ENCODE results near the gene PKD1.
A peak's percentile ranks its signal among the peaks of the same experiment; 100 is the strongest.

The PKD1 gene

GRCh38 chr16:2070576-2071453 lies 64.9 kb downstream of the PKD1 start:
- no peak for DNase-seq

DNA sequence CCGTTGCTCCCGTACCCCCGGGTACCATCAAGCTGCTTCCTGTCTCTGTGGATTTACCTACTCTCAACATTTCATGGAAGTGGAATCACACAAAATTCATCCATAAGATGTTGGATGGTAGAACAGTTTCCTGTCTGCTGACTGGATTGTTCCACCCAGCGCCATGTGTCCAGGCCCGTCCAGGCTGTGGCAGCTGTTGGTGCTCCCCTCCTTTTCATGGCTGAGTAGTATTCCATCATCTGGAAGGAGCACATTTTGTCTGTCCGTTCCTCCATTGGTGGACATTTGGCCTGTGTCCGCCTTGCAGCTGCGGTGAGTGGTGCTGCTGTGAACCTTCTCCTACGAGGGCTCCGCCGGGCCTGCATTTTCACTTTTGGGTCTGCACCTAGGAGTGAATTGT lies 69.6 kb downstream of the PKD1 start:
- no peak for DNase-seq

DNA sequence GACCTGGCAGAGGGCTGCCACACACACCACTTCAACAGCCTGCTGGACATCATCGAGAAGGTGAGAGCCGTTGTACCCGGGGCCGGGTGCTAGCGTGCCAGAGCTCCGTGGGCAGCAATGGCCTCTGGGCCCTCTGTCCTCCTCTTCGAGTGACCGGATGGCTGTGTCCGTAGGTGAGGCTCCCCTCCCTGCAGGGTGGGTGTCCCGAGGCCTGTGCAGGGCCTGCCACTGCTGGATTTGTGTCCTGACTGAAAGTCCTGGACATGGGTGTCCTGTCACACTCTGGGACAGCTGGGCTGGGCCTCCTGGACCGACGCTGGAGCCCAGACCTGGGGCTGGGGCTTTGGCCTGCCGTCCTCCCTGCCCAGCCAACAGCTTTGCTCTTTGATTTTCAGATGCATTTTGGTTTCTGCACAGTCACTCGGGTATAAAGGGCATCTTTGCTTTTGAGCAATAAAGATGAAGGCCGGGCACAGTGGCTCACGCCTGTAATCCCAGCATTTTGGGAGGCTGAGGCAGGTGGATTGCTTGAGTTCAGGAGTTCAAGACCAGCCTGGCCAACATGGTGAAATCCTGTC lies 71.2 kb downstream of the PKD1 start:
- no peak for DNase-seq

DNA sequence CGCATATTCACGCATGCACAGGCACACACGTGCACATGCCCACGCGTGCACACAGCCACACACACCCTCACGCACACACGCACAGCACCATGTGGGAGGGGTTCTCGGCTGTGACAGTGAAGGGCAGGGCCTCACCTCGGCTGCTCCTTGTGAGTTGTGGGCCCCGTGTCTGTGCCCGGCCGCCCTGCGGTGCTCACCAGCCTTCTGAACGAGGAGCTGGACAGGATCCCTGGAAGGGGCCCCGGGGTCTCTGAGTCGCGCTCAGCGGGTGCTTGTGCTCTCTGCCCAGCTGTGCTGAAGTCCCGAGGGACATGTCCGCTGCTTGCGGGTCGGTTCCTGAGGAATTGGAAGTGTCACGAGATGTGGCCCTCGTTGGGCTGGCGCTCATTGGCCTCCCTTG lies 71.8 kb downstream of the PKD1 start:
- DNase-seq = no peak

- DNase-seq = no peak
Measured at GRCh38 chr16:2062801-2063200, 72.9 kb downstream of the PKD1 start.

GRCh38 chr16:2061526-2061925 lies 74.2 kb downstream of the PKD1 start:
- DNase-seq = no peak

- DNase-seq = no peak
Measured at GRCh38 chr16:2061023-2061422, 74.7 kb downstream of the PKD1 start.

GRCh38 chr16:2060346-2060745 lies 75.4 kb downstream of the PKD1 start:
- DNase-seq = no peak

- no peak for DNase-seq
Measured at GRCh38 chr16:2058872-2059271, 76.8 kb downstream of the PKD1 start.

DNA sequence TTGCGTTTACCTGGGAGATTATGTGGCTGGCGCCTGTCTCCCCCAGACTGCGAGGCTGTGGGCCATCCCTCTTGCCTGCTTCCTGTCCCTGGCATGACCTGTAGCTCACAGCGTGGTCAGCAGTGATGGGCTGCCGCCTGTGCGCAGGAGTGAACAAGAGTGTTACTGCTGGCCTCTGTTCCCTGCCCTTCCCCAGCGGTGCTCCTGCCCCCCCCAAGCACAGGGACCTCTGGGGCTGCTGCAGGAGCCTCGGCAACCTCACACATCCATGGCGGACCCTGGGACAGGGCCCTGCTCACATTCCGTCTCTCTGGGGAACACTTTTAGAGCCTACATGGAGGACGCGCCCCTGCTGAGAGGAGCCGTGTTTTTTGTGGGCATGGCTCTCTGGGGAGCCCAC lies 77.3 kb downstream of the PKD1 start:
- no peak for DNase-seq

GRCh38 chr16:2057438-2057837 lies 78.3 kb downstream of the PKD1 start:
- no peak for DNase-seq

DNA sequence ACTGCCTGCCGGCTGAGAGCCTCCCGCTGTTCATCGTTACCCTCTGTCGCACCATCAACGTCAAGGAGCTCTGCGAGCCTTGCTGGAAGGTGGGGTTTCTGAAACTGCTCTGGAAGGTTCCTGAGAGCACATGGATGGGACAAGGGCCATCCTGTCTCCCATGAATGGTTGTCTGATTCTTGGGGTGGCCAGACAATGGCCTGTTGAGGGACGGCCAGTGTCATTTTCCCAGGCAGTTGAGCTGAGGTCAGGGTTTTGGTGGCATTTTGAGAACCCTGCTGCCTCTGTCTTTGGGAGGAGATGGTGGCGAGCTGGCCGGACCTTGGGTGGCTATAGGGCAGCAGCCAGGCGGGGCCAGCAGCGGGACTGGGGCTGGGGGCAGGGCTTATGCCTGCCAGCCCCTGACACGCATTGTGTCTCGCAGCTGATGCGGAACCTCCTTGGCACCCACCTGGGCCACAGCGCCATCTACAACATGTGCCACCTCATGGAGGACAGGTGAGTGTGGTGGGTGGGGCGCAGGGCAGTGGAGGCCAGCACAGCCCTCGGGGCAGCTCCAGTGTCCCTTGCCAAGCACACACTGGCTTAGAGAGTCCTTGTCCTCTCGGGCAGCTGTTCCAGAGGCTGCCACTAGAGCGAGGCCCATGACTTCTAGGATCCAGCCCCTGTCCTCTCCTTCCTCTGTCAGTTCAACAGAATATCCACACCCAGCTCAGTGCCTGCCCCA lies 78.9 kb downstream of the PKD1 start:
- no peak for DNase-seq

- no peak for DNase-seq
Measured at GRCh38 chr16:2056077-2056476, 79.6 kb downstream of the PKD1 start.

GRCh38 chr16:2054543-2055245 lies 81.0 kb downstream of the PKD1 start:
- DNase-seq = no peak

GRCh38 chr16:2053897-2054296 lies 81.8 kb downstream of the PKD1 start:
- DNase-seq = no peak

- DNase-seq = no peak
Measured at GRCh38 chr16:2053211-2053610, 82.5 kb downstream of the PKD1 start.

DNA sequence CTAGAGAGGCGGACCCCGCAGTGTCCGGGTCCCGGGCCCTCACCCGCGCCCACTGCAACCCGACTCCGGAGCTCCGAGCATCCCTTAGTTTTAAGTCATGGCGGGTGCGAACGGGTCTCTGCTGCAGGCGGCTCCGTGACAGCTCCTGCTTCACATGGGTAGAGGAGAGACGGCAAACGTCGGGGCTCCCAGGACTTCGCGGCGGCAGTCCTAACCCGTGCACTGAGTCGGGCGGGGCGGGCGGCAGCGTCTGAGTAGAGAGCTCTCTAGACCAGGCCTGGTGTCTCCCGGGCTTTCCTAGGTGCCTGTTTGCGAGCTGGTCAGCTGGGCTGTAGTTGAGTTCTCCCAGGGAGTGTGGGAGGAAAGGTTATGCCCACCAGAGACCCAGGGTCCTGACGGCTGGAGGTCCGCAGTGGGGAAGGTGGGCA lies 87.6 kb downstream of the PKD1 start:
- no peak for DNase-seq

GRCh38 chr16:2047330-2048115 lies 88.2 kb downstream of the PKD1 start, which contains the start of the genes NTHL1 and TSC2:
Gene NTHL1 (minus strand): TSS chr16:2047834. CDS start chr16:2047823, 11 bp downstream.
Gene TSC2 (plus strand): TSS chr16:2047985. CDS start chr16:2048616, 631 bp downstream.
- peak; percentile 97 for DNase-seq

DNA sequence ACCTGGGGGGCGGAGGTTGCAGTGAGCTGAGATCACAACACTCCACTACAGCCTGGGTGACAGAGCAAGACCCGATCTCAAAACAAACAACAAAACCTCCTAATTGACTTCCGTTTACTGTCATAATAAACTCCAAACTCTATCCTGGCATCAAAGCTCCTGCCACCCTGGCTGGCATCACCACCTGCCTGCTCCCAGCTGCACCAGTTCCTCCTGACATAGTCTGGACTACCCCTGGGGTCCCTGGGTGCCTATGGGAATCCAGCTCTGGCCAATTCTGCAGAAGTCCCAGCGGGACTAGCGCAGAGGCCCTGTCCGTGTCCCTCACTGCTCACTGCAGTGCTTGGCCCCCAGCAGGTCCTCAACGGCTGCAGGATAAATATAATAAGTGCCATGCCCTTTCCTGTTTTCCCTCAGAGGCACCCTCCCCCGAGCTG lies 88.8 kb downstream of the PKD1 start:
- DNase-seq = no peak

- no peak for DNase-seq
Measured at GRCh38 chr16:2045965-2046892, 89.5 kb downstream of the PKD1 start.

GRCh38 chr16:2044541-2044940 lies 91.2 kb downstream of the PKD1 start:
- DNase-seq = no peak
